KMS-11 (cell line): Measurements from ENCODE around the gene G6PC3.

ENCODE experiments used
- H2AFZ ChIP-seq: fragments of 200-600 bp; sonication (generic); 2 replicates; pipeline ENCODE4 v1.6.1; 2016; ENCODE audit warnings: antibody characterized with exemption, mixed run types, low read depth
- H3K27ac ChIP-seq: fragments of 200-600 bp; sonication (generic); 2 replicates; pipeline ENCODE4 v1.6.1; 2016; ENCODE audit warnings: mild to moderate bottlenecking, mixed run types
- H3K27me3 ChIP-seq: fragments of 200-600 bp; sonication (generic); 2 replicates; pipeline ENCODE4 v1.6.1; 2017; ENCODE audit warnings: mild to moderate bottlenecking, low read depth, mixed run types, moderate library complexity; ENCODE audit not compliant: insufficient read depth
- H3K36me3 ChIP-seq: fragments of 200-600 bp; sonication (generic); 2 replicates; pipeline ENCODE4 v1.6.1; 2017; ENCODE audit warnings: mild to moderate bottlenecking, mixed run types; ENCODE audit not compliant: insufficient read depth
- H3K4me1 ChIP-seq: fragments of 200-600 bp; sonication (generic); 2 replicates; pipeline ENCODE4 v1.6.1; 2016; ENCODE audit warnings: mild to moderate bottlenecking, low read depth, mixed run types; ENCODE audit not compliant: poor library complexity, severe bottlenecking
- H3K4me2 ChIP-seq: fragments of 200-600 bp; sonication (generic); 2 replicates; pipeline ENCODE4 v1.7.0; 2016; ENCODE audit warnings: mild to moderate bottlenecking, mixed run types
- H3K4me3 ChIP-seq: fragments of 200-600 bp; sonication (generic); IDR thresholded peaks from 2 replicates; pipeline ENCODE4 v1.6.1; 2017; ENCODE audit warnings: low read depth, low read length, mixed read lengths; ENCODE audit not compliant: insufficient read depth
- H3K79me2 ChIP-seq: fragments of 200-600 bp; sonication (generic); 2 replicates; pipeline ENCODE4 v1.6.1; 2016; ENCODE audit warnings: low read depth, mixed run types; ENCODE audit not compliant: insufficient read depth
- H3K9ac ChIP-seq: fragments of 200-600 bp; sonication (generic); 2 replicates; pipeline ENCODE4 v1.6.1; 2016; ENCODE audit warnings: mild to moderate bottlenecking, mixed run types
- H4K20me1 ChIP-seq: fragments of 200-600 bp; sonication (generic); 2 replicates; pipeline ENCODE4 v1.6.1; 2016; ENCODE audit warnings: mild to moderate bottlenecking, mixed run types; ENCODE audit not compliant: insufficient read depth
- CTCF ChIP-seq: fragments of 200-600 bp; sonication (generic); conservative IDR thresholded peaks from 2 replicates; pipeline ENCODE4 v1.6.1; 2017; ENCODE audit warnings: low read depth, mild to moderate bottlenecking, antibody characterized with exemption, low read length, moderate library complexity, mixed read lengths

G6PC3 gene

GRCh38 chr17:44074231-44074910, 3.8 kb downstream of the G6PC3 start:
- H4K20me1 ChIP-seq = no peaks in the 10 kb centered on the region
- peaks cover 21% of the 10 kb centered on the region for H3K4me1 ChIP-seq
- no peak for TF ChIP-seq CTCF
- no peak overlapping the region for H3K9ac ChIP-seq
- no peak overlapping the region for H2AFZ ChIP-seq
- H3K4me3 ChIP-seq = no peak overlapping the region
- peaks cover 15% of the 10 kb centered on the region; the same call in 1 of the 2 replicates for H3K79me2 ChIP-seq
- no peaks in the 10 kb centered on the region for H3K27me3 ChIP-seq
- no peaks in the 10 kb centered on the region for H3K36me3 ChIP-seq
- no peak overlapping the region for H3K4me2 ChIP-seq
- H3K27ac ChIP-seq = no peak overlapping the region

GRCh38 chr17:44074911-44075285, 4.4 kb downstream of the G6PC3 start:
- TF ChIP-seq CTCF = no peak
- no peak overlapping the region for H3K4me3 ChIP-seq
- H3K79me2 ChIP-seq = peaks cover 15% of the 10 kb centered on the region; the same call in 1 of the 2 replicates
- no peak overlapping the region for H3K4me2 ChIP-seq
- H3K27me3 ChIP-seq = no peaks in the 10 kb centered on the region
- no peak overlapping the region for H2AFZ ChIP-seq
- no peak overlapping the region for H3K27ac ChIP-seq
- no peak overlapping the region for H3K9ac ChIP-seq
- peaks cover 16% of the 10 kb centered on the region for H3K4me1 ChIP-seq
- no peaks in the 10 kb centered on the region for H3K36me3 ChIP-seq
- H4K20me1 ChIP-seq = no peaks in the 10 kb centered on the region

GRCh38 chr17:44075598-44076293, 5.2 kb downstream of the G6PC3 start:
- peaks cover 13% of the 10 kb centered on the region for H3K4me1 ChIP-seq
- H3K4me2 ChIP-seq = no peak overlapping the region
- H3K4me3 ChIP-seq = no peak overlapping the region
- no peak overlapping the region for H3K9ac ChIP-seq
- no peaks in the 10 kb centered on the region for H3K27me3 ChIP-seq
- no peak for TF ChIP-seq CTCF
- H2AFZ ChIP-seq = no peak overlapping the region
- H3K36me3 ChIP-seq = no peaks in the 10 kb centered on the region
- H4K20me1 ChIP-seq = no peaks in the 10 kb centered on the region
- H3K79me2 ChIP-seq = peaks cover 15% of the 10 kb centered on the region; the same call in 1 of the 2 replicates
- H3K27ac ChIP-seq = no peak overlapping the region

GRCh38 chr17:44076716-44077594, 6.4 kb downstream of the G6PC3 start:
- H3K9ac ChIP-seq = no peak overlapping the region
- peaks cover 9% of the 10 kb centered on the region; the same call in 1 of the 2 replicates for H3K79me2 ChIP-seq
- no peak overlapping the region for H3K27ac ChIP-seq
- H2AFZ ChIP-seq = no peak overlapping the region
- H3K36me3 ChIP-seq = no peaks in the 10 kb centered on the region
- no peak overlapping the region for H3K4me2 ChIP-seq
- H3K4me3 ChIP-seq = no peak overlapping the region
- no peak for TF ChIP-seq CTCF
- no peaks in the 10 kb centered on the region for H4K20me1 ChIP-seq
- H3K4me1 ChIP-seq = peaks cover 6% of the 10 kb centered on the region
- H3K27me3 ChIP-seq = no peaks in the 10 kb centered on the region
